Measurements from ENCODE around the gene ZNHIT6.

- TF ChIP-seq ZNF384 (IDR thresholded peaks at IDR 0.05; ENCODE audit: borderline replicate concordance, low read depth, low read length) (no peak), MYC (IDR thresholded peaks at IDR 0.05; ENCODE audit: insufficient read depth, insufficient read length, insufficient replicate concordance, low read length, severe bottlenecking) (no peak), TAF1 (IDR thresholded peaks at IDR 0.05; ENCODE audit: borderline replicate concordance, low read depth, low read length) (no peak)
- TF ChIP-seq, protein P1, sequence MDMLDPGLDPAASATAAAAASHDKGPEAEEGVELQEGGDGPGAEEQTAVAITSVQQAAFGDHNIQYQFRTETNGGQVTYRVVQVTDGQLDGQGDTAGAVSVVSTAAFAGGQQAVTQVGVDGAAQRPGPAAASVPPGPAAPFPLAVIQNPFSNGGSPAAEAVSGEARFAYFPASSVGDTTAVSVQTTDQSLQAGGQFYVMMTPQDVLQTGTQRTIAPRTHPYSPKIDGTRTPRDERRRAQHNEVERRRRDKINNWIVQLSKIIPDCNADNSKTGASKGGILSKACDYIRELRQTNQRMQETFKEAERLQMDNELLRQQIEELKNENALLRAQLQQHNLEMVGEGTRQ (IDR thresholded peaks at IDR 0.05; ENCODE audit: borderline replicate concordance, low read depth, low read length): no peak
Observed at GRCh38 chr1:85659174-85659573, 49.1 kb downstream of the ZNHIT6 start.

Measured in GM12878 (cell line).